Smooth muscle cell (in vitro differentiated cells): ENCODE measurements around the gene HS6ST3. TPM values are rescaled to one million over a fixed set of nuclear protein-coding genes. Genes with fewer than 3 reads are reported as not detected.

Experiments used
- DNase-seq: peaks from one replicate; lab custom pipeline; 2025; ENCODE audit not compliant: unreplicated experiment; lab: John Stamatoyannopoulos, UW
- H2AFZ ChIP-seq: fragments of 200-600 bp; sonication (generic); 2 replicates; pipeline ENCODE4 v1.6.0; 2016; ENCODE audit warnings: antibody characterized with exemption, low read depth, mild to moderate bottlenecking
- H3F3A ChIP-seq: fragments of 200-600 bp; sonication (generic); 2 replicates; pipeline ENCODE4 v1.6.0; 2017; ENCODE audit warnings: antibody characterized with exemption, low read depth
- H3K27ac ChIP-seq: fragments of 200-600 bp; sonication (generic); 2 replicates; pipeline ENCODE4 v1.5.1; 2016; ENCODE audit warnings: low read depth, mild to moderate bottlenecking
- H3K27me3 ChIP-seq: fragments of 200-600 bp; sonication (generic); 2 replicates; pipeline ENCODE4 v1.6.1; 2016; ENCODE audit warnings: low read depth, mild to moderate bottlenecking
- H3K36me3 ChIP-seq: fragments of 200-600 bp; sonication (generic); 2 replicates; pipeline ENCODE4 v1.5.1; 2016; ENCODE audit warnings: low read depth
- H3K4me1 ChIP-seq: fragments of 200-600 bp; sonication (generic); 2 replicates; pipeline ENCODE4 v1.5.1; 2016; ENCODE audit warnings: low read depth
- H3K4me2 ChIP-seq: fragments of 200-600 bp; sonication (generic); 2 replicates; pipeline ENCODE4 v1.6.0; 2016; ENCODE audit warnings: mild to moderate bottlenecking
- H3K4me3 ChIP-seq: fragments of 200-600 bp; sonication (generic); 2 replicates; pipeline ENCODE4 v1.5.1; 2016; ENCODE audit warnings: mild to moderate bottlenecking
- H3K79me2 ChIP-seq: fragments of 200-600 bp; sonication (generic); 2 replicates; pipeline ENCODE4 v1.6.0; 2016; ENCODE audit warnings: low read depth, mild to moderate bottlenecking
- H3K9ac ChIP-seq: fragments of 200-600 bp; sonication (generic); 2 replicates; pipeline ENCODE4 v1.6.0; 2016; ENCODE audit warnings: low read depth
- H3K9me3 ChIP-seq: fragments of 200-600 bp; sonication (generic); replicated peaks from 2 replicates; pipeline ENCODE4 v1.5.1; 2016; ENCODE audit warnings: low read depth
- H4K20me1 ChIP-seq: fragments of 200-600 bp; sonication (generic); 2 replicates; pipeline ENCODE4 v1.6.0; 2016; ENCODE audit warnings: low read depth
- CTCF ChIP-seq: fragments of 200-600 bp; sonication (generic); IDR thresholded peaks from 2 replicates; pipeline ENCODE4 v1.5.1; 2017; ENCODE audit warnings: borderline replicate concordance, mild to moderate bottlenecking, antibody characterized with exemption; ENCODE audit not compliant: insufficient read depth, poor library complexity, severe bottlenecking
- WGBS: methylation state at CpG from one replicate; pipeline ENCODE4 v1.1.7; 2016; ENCODE audit warnings: low lambda C conversion rate; 5-methylcytosine and 5-hydroxymethylcytosine counted together
- polyA plus RNA-seq: library from polyadenylated mRNA; unstranded; fragments of >200 nt; fragmentation: Nextera tagmentation; extraction: Ambion mirVana; gene quantifications from 2 replicates; pipeline ENCODE4 v1.2.1, GENCODE V29; 2016
- total RNA-seq: library from RNA; depleted of rRNA; stranded (reverse); fragments of >200 nt; gene quantifications from 2 replicates; pipeline ENCODE4 v1.2.3, GENCODE V29; 2014

The HS6ST3 gene
- total and polyA plus RNA-seq, 2 experiments from 2014 or later = 0.09 TPM; not detected in 1

- no peaks in the 10 kb centered on the region for H3K4me1 ChIP-seq
- H3K9ac ChIP-seq = no peak overlapping the region
- no peaks in the 10 kb centered on the region for H3K36me3 ChIP-seq
- H3K4me2 ChIP-seq = no peak overlapping the region
- no peaks in the 10 kb centered on the region for H3K79me2 ChIP-seq
- no peaks in the 10 kb centered on the region for H4K20me1 ChIP-seq
- no peak for TF ChIP-seq CTCF
- H3K27me3 ChIP-seq = no peaks in the 10 kb centered on the region
- H2AFZ ChIP-seq = no peak overlapping the region
- WGBS = 95% methylated on average over 1 of the region's 1 CpG
- H3F3A ChIP-seq = no peaks in the 10 kb centered on the region
- no peak overlapping the region for H3K27ac ChIP-seq
- no peaks in the 10 kb centered on the region for H3K9me3 ChIP-seq
- DNase-seq = no peak
- no peak overlapping the region for H3K4me3 ChIP-seq
Measured at GRCh38 chr13:96746886-96747285, 657.0 kb downstream of the HS6ST3 start.

- H3K36me3 ChIP-seq = no peaks in the 10 kb centered on the region
- no peak overlapping the region for H3K27ac ChIP-seq
- H3K9me3 ChIP-seq = no peaks in the 10 kb centered on the region
- no peak overlapping the region for H2AFZ ChIP-seq
- DNase-seq = no peak
- no peaks in the 10 kb centered on the region for H3K79me2 ChIP-seq
- H4K20me1 ChIP-seq = no peaks in the 10 kb centered on the region
- no peak overlapping the region for H3K4me2 ChIP-seq
- H3K4me1 ChIP-seq = no peaks in the 10 kb centered on the region
- H3K27me3 ChIP-seq = no peaks in the 10 kb centered on the region
- H3K4me3 ChIP-seq = no peak overlapping the region
- no peak overlapping the region for H3K9ac ChIP-seq
- TF ChIP-seq CTCF = no peak
- H3F3A ChIP-seq = no peaks in the 10 kb centered on the region
Measured at GRCh38 chr13:96749825-96750224, 659.9 kb downstream of the HS6ST3 start.

- Histone ChIP-seq H3K4me1 (no peaks in the 10 kb centered on the region), H2AFZ (no peak overlapping the region), H3K4me2 (no peak overlapping the region), H3K4me3 (no peak overlapping the region), H3K27me3 (no peaks in the 10 kb centered on the region), H3K9me3 (no peaks in the 10 kb centered on the region), H3K79me2 (no peaks in the 10 kb centered on the region), H3K9ac (no peak overlapping the region), H3K27ac (no peak overlapping the region), H3F3A (no peaks in the 10 kb centered on the region), H4K20me1 (no peaks in the 10 kb centered on the region), H3K36me3 (no peaks in the 10 kb centered on the region)
- no peak for TF ChIP-seq CTCF
- DNase-seq = no peak
- 95% methylated on average over 1 of the region's 1 CpG for WGBS
Measured at GRCh38 chr13:96751089-96751488, 661.2 kb downstream of the HS6ST3 start.

- H3K36me3 ChIP-seq = no peaks in the 10 kb centered on the region
- no peak overlapping the region for H2AFZ ChIP-seq
- H3K9me3 ChIP-seq = no peaks in the 10 kb centered on the region
- no peak overlapping the region for H3K4me2 ChIP-seq
- no peaks in the 10 kb centered on the region for H3K79me2 ChIP-seq
- H3K9ac ChIP-seq = no peak overlapping the region
- DNase-seq = no peak
- no peak overlapping the region for H3K27ac ChIP-seq
- H3K27me3 ChIP-seq = peaks cover 6% of the 10 kb centered on the region
- no peaks in the 10 kb centered on the region for H3F3A ChIP-seq
- H3K4me3 ChIP-seq = no peak overlapping the region
- no peaks in the 10 kb centered on the region for H4K20me1 ChIP-seq
- TF ChIP-seq CTCF = no peak
- H3K4me1 ChIP-seq = peaks cover 11% of the 10 kb centered on the region
Measured at GRCh38 chr13:96762876-96763275, 673.0 kb downstream of the HS6ST3 start.
